Endothelial cell of umbilical vein (primary cell): ENCODE data around the gene MED29. TPM values are rescaled to one million over a fixed set of nuclear protein-coding genes. Genes with fewer than 3 reads are reported as not detected.

Experiments used
- BruUV-seq: library from RNA; stranded (reverse); fragments of 400-500 nt; replicated peaks from 2 replicates; lab custom pipeline; 2021; lab: Mats Ljungman, UMichigan
- CTCF ChIA-PET: fragments of 300-600, 350-600 bp; sonication (Branson Sonifier 250); formaldehyde crosslinking; loops from one replicate; lab custom pipeline; 2021; ENCODE audit warnings: antibody characterized with exemption, inconsistent platforms; lab: Charles Lee
- POLR2A ChIA-PET: fragments of 300-600, 350-600 bp; sonication (Branson Sonifier 250); formaldehyde crosslinking; loops from one replicate; lab custom pipeline; 2021; ENCODE audit warnings: antibody characterized with exemption, inconsistent platforms; lab: Charles Lee
- DNase-seq: peaks from one replicate; pipeline ENCODE4 v3.0.0-alpha.2; 2011; ENCODE audit warnings: low read depth, low spot score
- FAIRE-seq: peaks from 2 replicates; lab custom pipeline; 2011; peaks lifted over from hg19 to GRCh38; lab: Jason Lieb, UNC
- H2AFZ ChIP-seq: 2 replicates; pipeline ENCODE4 v1.6.0; 2012; ENCODE audit warnings: low read depth, low read length, control low read depth, inconsistent platforms
- H3K27ac ChIP-seq: 2 replicates; pipeline ENCODE4 v1.5.1; 2011; ENCODE audit warnings: low read depth, mild to moderate bottlenecking, control low read depth, low read length, moderate library complexity; ENCODE audit not compliant: insufficient read depth
- H3K27me3 ChIP-seq, 2 experiments: 2 replicates each; pipeline versions ENCODE4 v1.6.0 to v1.6.1; 2011; ENCODE audit warnings: low read length in 2 of 2, mixed read lengths in 1 of 2; ENCODE audit not compliant: control insufficient read depth in 2 of 2, insufficient read depth in 2 of 2
- H3K36me3 ChIP-seq, 2 experiments: 2 replicates in 1 of 2; 3 replicates in 1 of 2; pipeline ENCODE4 v1.5.1; 2011; ENCODE audit warnings: low read length in 2 of 2, mild to moderate bottlenecking in 1 of 2, moderate library complexity in 1 of 2; ENCODE audit not compliant: control insufficient read depth in 2 of 2, insufficient read depth in 2 of 2; ENCODE audit errors: extremely low read depth in 1 of 2
- H3K4me1 ChIP-seq: 3 replicates; pipeline ENCODE4 v1.5.1; 2011; ENCODE audit warnings: mild to moderate bottlenecking, low read length; ENCODE audit not compliant: control insufficient read depth, insufficient read depth; ENCODE audit errors: extremely low read depth
- H3K4me2 ChIP-seq: 2 replicates; pipeline ENCODE4 v1.6.1; 2011; ENCODE audit warnings: low read length, control low read depth, mixed read lengths; ENCODE audit not compliant: insufficient read depth
- H3K4me3 ChIP-seq, 3 experiments: fragments of 200-600 bp in 1 of 3; sonication (generic), shearing (Covaris generic) in 1 of 3; replicated peaks in 1 of 3; 2 replicates each; pipeline ENCODE4 v1.5.1; 2011 to 2016; ENCODE audit warnings: control low read depth in 3 of 3, low read length in 3 of 3, mild to moderate bottlenecking in 2 of 3, inconsistent platforms in 1 of 3, low read depth in 1 of 3, moderate library complexity in 1 of 3; ENCODE audit not compliant: insufficient read depth in 1 of 3
- H3K79me2 ChIP-seq: 2 replicates; pipeline ENCODE4 v1.6.0; 2012; ENCODE audit warnings: low read length, inconsistent platforms; ENCODE audit not compliant: control insufficient read depth, insufficient read depth
- H3K9ac ChIP-seq: replicated peaks from 2 replicates; pipeline ENCODE3; 2011; ENCODE audit warnings: low read length, control low read depth; ENCODE audit not compliant: insufficient read depth; ENCODE audit errors: extremely low read depth
- H3K9me1 ChIP-seq: replicated peaks from 3 replicates; pipeline ENCODE4 v1.6.0; 2011; ENCODE audit warnings: mild to moderate bottlenecking, low read length; ENCODE audit not compliant: control insufficient read depth, insufficient read depth; ENCODE audit errors: extremely low read depth
- H3K9me3 ChIP-seq: replicated peaks from 2 replicates; pipeline ENCODE4 v1.5.1; 2012; ENCODE audit warnings: low read length, inconsistent platforms; ENCODE audit not compliant: control insufficient read depth, insufficient read depth
- H4K20me1 ChIP-seq: replicated peaks from 2 replicates; pipeline ENCODE3; 2011; ENCODE audit warnings: mild to moderate bottlenecking, low read length; ENCODE audit not compliant: control insufficient read depth, insufficient read depth; ENCODE audit errors: extremely low read depth
- CTCF ChIP-seq, 2 donors: IDR thresholded peaks; 1 replicate in 1 of 2; 2 replicates in 1 of 2; pipeline ENCODE4 v1.5.1; 2011; ENCODE audit warnings: low read length in 2 of 2, mild to moderate bottlenecking in 2 of 2, moderate library complexity in 2 of 2, control low read depth in 1 of 2, inconsistent platforms in 1 of 2, low read depth in 1 of 2; ENCODE audit not compliant: insufficient read depth in 1 of 2; ENCODE audit errors: extremely low read depth in 1 of 2
- EZH2 ChIP-seq: IDR thresholded peaks from 2 replicates; pipeline ENCODE4 v1.6.1; 2012; ENCODE audit warnings: borderline replicate concordance, low read depth, mild to moderate bottlenecking, moderate library complexity, low read length, inconsistent platforms; ENCODE audit not compliant: severe bottlenecking
- FOS ChIP-seq: IDR thresholded peaks from 2 replicates; pipeline ENCODE4 v1.6.1; 2011; ENCODE audit warnings: mild to moderate bottlenecking, low read length, moderate library complexity, borderline replicate concordance; ENCODE audit not compliant: insufficient read depth
- GATA2 ChIP-seq: IDR thresholded peaks from 2 replicates; pipeline ENCODE4 v1.7.0; 2011; ENCODE audit warnings: low read depth, mild to moderate bottlenecking, moderate library complexity, mixed read lengths, low read length; ENCODE audit not compliant: insufficient read length, insufficient read depth
- JUN ChIP-seq: IDR thresholded peaks from 2 replicates; pipeline ENCODE4 v1.6.1; 2011; ENCODE audit warnings: borderline replicate concordance, low read depth; ENCODE audit not compliant: insufficient read length, insufficient read depth
- MAX ChIP-seq: IDR thresholded peaks from 2 replicates; pipeline ENCODE4 v1.6.1; 2011; ENCODE audit not compliant: insufficient read depth, insufficient read length
- MYC ChIP-seq: IDR thresholded peaks from one replicate; pipeline ENCODE4 v1.6.1; 2011; ENCODE audit warnings: mild to moderate bottlenecking, low read depth, low read length
- POLR2AphosphoS5 ChIP-seq: IDR thresholded peaks from 2 replicates; pipeline ENCODE4 v1.6.1; 2012; ENCODE audit warnings: low read depth, mild to moderate bottlenecking, control low read depth, low read length, moderate library complexity; ENCODE audit not compliant: insufficient read depth
- dilution Hi-C: fragments of 300-500 bp; cut with MboI; formaldehyde crosslinking; loops from one replicate; pipeline ENCODE4 v1.15.0; 2019; ENCODE audit warnings: low sequenced_read_pairs; ENCODE audit not compliant: extremely low pct_ligation_motif_present
- intact Hi-C: fragments of 100-400 bp; cut with micrococcal nuclease; formaldehyde crosslinking; loops from one replicate; pipeline ENCODE4 v1.10.0; 2022
- polyA plus RNA-seq, 4 experiments: library from polyadenylated mRNA; depleted of rRNA in 3 of 4; stranded (reverse) in 3 of 4; unstranded in 1 of 4; fragments of >200 nt; gene quantifications; 2 replicates each; pipeline versions ENCODE4 v1.2.1 to v1.2.3, GENCODE V29; 2011 to 2012; ENCODE audit warnings: missing spikeins in 1 of 4
- total RNA-seq: library from RNA; stranded (reverse); gene quantifications from 2 replicates; pipeline ENCODE4 v1.2.3, GENCODE V29; 2021

MED29 gene
- total and polyA plus RNA-seq, 2 donors (not counting 3 experiments of a cell fraction or from before 2014, with no cell fraction given), result 25.5 to 50.4 TPM

GRCh38 chr19:39356647-39357046 is 34.5 kb upstream of the MED29 start:
- intact Hi-C loops, result no loop called here
- CTCF ChIA-PET, result no interaction called here
- Histone ChIP-seq H3K9ac (no peak overlapping the region), H3K36me3 (peaks cover 27 to 44% of the 10 kb centered on the region in 2 experiments), H2AFZ (no peak overlapping the region), H3K27me3 (no peaks in the 10 kb centered on the region), H3K9me3 (no peaks in the 10 kb centered on the region), H3K4me3 (no peak overlapping the region), H3K9me1 (no peaks in the 10 kb centered on the region), H4K20me1 (no peaks in the 10 kb centered on the region), H3K4me2 (no peak overlapping the region), H3K27ac (no peak overlapping the region), H3K79me2 (peaks cover 3% of the 10 kb centered on the region), H3K4me1 (no peaks in the 10 kb centered on the region)
- no TSS peak for BruUV-seq
- DNase-seq (no peak), FAIRE-seq (no peak)
- TF ChIP-seq MAX (no peak), FOS (no peak), EZH2 (no peak), POLR2AphosphoS5 (no peak), MYC (no peak), GATA2 (no peak), CTCF (IDR thresholded peaks at IDR 0.05; ENCODE audit: extremely low read depth in 1 of 2, insufficient read depth in 1 of 2, low read depth in 1 of 2, low read length in 2 of 2) (no peak), JUN (no peak)
- POLR2A ChIA-PET, result no interaction called here
- dilution Hi-C loops, result no loop called here
